Chondrocyte (in vitro differentiated cells): Measurements from ENCODE around the gene KIF1A. TPM values are rescaled to one million over a fixed set of nuclear protein-coding genes. Genes with fewer than 3 reads are reported as not detected.
"Not testable (repeated sequence)": the region's sequence is repeated elsewhere in the genome, so short reads cannot be mapped to it uniquely, and the experiment has no call there.

Experiments used
- DNase-seq: peaks from one replicate; pipeline ENCODE4 v3.0.0; 2021; ENCODE audit warnings: mixed read lengths, low spot score
- H3K27ac Mint-ChIP-seq: one replicate; pipeline ENCODE4 v1.8.0; 2021; ENCODE audit warnings: mild to moderate bottlenecking, moderate library complexity, mixed read lengths; ENCODE audit not compliant: unreplicated experiment
- H3K27me3 Mint-ChIP-seq: 2 replicates; pipeline ENCODE4 v1.8.0; 2021; ENCODE audit warnings: low read depth, mixed read lengths
- H3K36me3 Mint-ChIP-seq: 2 replicates; pipeline ENCODE4 v1.8.0; 2021; ENCODE audit warnings: low read depth, mixed read lengths
- H3K4me1 Mint-ChIP-seq: 2 replicates; pipeline ENCODE4 v1.8.0; 2021; ENCODE audit warnings: low read depth, mild to moderate bottlenecking, mixed read lengths
- H3K4me3 Mint-ChIP-seq: one replicate; pipeline ENCODE4 v1.8.0; 2021; ENCODE audit warnings: mild to moderate bottlenecking, moderate library complexity, mixed read lengths; ENCODE audit not compliant: unreplicated experiment
- H3K9me3 Mint-ChIP-seq: 2 replicates; pipeline ENCODE4 v1.8.0; 2021; ENCODE audit warnings: low read depth, mixed read lengths
- CTCF ChIP-seq: fragments of 200-600 bp; sonication (generic); IDR thresholded peaks from 2 replicates; pipeline ENCODE4 v1.5.0; 2021; ENCODE audit warnings: antibody characterized with exemption, mild to moderate bottlenecking, moderate library complexity
- total RNA-seq: library from RNA; stranded (reverse); gene quantifications from 3 replicates; pipeline ENCODE4 v1.2.1, GENCODE V29; 2021

The KIF1A gene
- total RNA-seq, 1 donor from 2014 or later = 60.0 TPM

GRCh38 chr2:240850026-240850425 lies 30.0 kb upstream of the KIF1A start:
- Mint-ChIP-seq H3K9me3 (peaks cover 10% of the 10 kb centered on the region), H3K27me3 (peaks cover 13% of the 10 kb centered on the region), H3K27ac (no peak overlapping the region), H3K36me3 (no peaks in the 10 kb centered on the region), H3K4me1 (no peaks in the 10 kb centered on the region), H3K4me3 (no peak overlapping the region)
- no peak for DNase-seq
- no peak for TF ChIP-seq CTCF

GRCh38 chr2:240848900-240849680 lies 29.1 kb upstream of the KIF1A start:
- DNase-seq = no peak
- Mint-ChIP-seq H3K27ac (no peak overlapping the region), H3K9me3 (peaks cover 2% of the 10 kb centered on the region), H3K36me3 (no peaks in the 10 kb centered on the region), H3K4me1 (no peaks in the 10 kb centered on the region), H3K4me3 (no peak overlapping the region), H3K27me3 (peaks cover 23% of the 10 kb centered on the region)
- no peak for TF ChIP-seq CTCF

- Mint-ChIP-seq H3K4me3 (no peak overlapping the region), H3K9me3 (no peaks in the 10 kb centered on the region), H3K27ac (no peak overlapping the region), H3K4me1 (no peaks in the 10 kb centered on the region), H3K36me3 (no peaks in the 10 kb centered on the region), H3K27me3 (peaks cover 29% of the 10 kb centered on the region)
- TF ChIP-seq CTCF = no peak
- no peak for DNase-seq
Observed at GRCh38 chr2:240847817-240848216, 27.8 kb upstream of the KIF1A start.

GRCh38 chr2:240846873-240847595 lies 27.0 kb upstream of the KIF1A start:
- no peaks in the 10 kb centered on the region for H3K4me1 Mint-ChIP-seq
- peaks cover 29% of the 10 kb centered on the region for H3K27me3 Mint-ChIP-seq
- H3K4me3 Mint-ChIP-seq = no peak overlapping the region
- H3K27ac Mint-ChIP-seq = no peak overlapping the region
- no peaks in the 10 kb centered on the region for H3K9me3 Mint-ChIP-seq
- no peaks in the 10 kb centered on the region for H3K36me3 Mint-ChIP-seq
- TF ChIP-seq CTCF = no peak
- no peak for DNase-seq

- H3K36me3 Mint-ChIP-seq, H3K4me3 Mint-ChIP-seq, H3K4me1 Mint-ChIP-seq, DNase-seq, H3K9me3 Mint-ChIP-seq, H3K27ac Mint-ChIP-seq: not testable (repeated sequence)
- H3K27me3 Mint-ChIP-seq = peaks cover 30% of the 10 kb centered on the region
Observed at GRCh38 chr2:240846309-240846708, 26.3 kb upstream of the KIF1A start.
